GM21381 (cell line): Measurements from ENCODE around the gene FAM193A.
A peak's percentile ranks its signal among the peaks of the same experiment; 100 is the strongest.
"Not testable (repeated sequence)": the region's sequence is repeated elsewhere in the genome, so short reads cannot be mapped to it uniquely, and the experiment has no call there.

Experiments
- ATAC-seq: cut with Tn5 transposase; IDR thresholded peaks from one replicate; pipeline ENCODE4 v1.9.1; 2021; ENCODE audit warnings: mild to moderate bottlenecking, moderate library complexity; ENCODE audit not compliant: unreplicated experiment

FAM193A gene

DNA sequence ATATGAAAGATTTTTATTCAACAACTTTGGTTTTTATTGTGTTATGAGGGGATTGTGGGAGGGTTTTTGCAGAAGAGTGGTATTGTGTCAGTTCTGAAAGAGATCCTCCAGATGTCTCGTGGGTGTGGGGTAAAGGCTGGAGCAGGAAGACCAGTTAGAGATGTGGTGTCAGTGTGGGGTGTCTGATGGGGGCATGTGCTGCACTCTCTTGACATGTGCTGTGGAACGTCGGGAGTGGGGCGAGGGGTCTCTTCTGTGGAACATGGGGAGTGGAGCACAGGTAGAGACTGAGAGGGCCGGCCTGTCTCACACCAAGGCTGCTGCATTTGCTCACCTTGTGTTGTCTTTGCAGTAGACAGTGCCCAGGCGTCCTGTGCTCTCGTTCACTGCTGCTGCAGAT, 37.6 kb downstream of the FAM193A start:
- ATAC-seq = no peak

DNA sequence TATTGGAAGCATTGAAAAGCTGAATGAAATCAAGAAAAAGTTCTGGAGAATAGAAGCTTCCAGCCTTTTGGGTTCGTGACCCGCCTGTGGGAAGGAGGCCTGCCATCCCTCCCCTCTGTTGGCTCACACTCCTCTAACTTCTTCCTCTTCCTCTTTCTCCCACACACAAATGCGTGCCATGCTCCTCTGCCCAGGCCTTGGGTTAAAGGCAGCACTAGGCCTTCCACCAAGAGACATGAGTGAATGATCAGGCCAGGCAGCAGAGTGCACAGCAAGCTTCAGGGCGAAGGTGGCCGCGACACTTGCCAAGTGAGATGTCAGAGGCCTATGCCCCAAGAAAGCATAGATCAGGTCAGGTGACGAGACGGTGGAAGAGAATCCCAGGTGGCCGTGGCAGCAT, 38.4 kb downstream of the FAM193A start:
- no peak for ATAC-seq

DNA sequence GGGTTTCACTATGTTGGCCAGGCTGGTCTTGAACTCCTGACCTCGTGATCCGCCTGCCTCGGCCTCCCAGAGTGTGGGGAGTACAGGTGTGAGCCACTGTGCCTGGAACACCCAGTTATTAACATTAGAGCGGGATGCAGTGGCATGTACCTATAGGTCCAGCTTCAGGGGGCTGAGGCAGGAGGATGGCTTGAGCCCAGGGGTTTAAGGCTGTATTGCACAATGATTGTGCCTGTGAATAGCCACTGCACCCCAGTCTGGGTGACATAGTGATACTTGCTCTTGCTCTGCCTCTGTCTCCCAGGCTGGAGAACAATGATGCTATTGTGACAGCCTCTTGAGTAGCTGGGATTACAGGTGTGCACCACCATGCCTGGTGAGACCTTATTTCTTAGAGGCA, 39.8 kb downstream of the FAM193A start:
- no peak for ATAC-seq

DNA sequence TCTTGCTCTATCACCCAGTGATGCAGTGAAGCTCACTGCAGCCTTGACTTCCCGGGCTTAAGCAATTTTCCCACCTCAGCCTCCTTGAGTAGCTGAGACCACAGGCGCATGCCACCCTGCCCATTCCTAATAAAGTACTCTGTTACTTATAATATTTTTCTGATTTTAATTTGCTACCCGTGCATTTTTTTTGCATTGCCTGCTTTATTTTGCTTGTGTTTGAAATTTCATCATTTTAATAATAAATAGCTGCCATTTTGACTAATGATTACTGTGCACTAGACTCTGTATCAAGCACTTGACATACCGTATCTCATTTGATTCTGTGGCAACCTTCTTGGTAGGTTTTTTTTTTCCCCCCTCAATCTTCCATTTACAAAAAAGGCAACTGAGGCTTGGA, 41.7 kb downstream of the FAM193A start:
- no peak for ATAC-seq

DNA sequence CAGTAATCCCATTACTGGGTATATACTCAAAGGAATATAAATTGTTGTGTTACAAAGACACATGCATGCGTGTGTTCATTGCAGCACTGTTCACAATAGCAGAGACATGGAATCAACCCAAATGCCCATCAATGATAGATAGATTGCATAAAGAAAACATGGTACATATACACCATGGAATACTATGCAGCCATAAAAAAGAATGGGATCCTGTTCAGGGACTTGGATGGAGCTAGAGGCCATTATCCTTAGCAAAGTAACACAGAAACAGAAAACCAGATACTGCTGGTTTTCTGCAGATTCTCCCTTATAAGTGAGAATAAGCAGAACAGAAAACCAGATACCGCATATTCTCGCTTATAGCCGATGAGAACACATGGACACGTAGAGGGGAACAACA, 43.5 kb downstream of the FAM193A start:
- no peak for ATAC-seq

DNA sequence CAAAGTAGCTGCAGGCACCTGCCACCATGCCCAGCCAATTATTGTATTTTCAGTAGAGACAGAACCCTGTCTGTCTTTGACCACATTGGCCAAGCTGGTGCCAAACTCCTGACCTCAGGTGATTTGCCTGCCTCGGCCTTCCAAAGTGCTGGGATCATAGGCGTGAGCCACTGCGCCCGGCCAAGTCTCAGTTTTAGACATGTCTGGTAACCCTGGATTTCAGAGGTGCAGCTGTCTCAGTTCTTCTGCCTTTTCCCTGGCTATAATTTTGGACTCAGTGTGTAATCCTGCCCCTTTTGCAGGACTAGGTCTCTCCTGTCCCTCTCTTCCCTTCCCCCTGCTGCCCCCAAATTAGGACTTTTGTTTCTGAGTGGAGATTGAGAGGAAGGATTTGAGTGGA, 46.6 kb downstream of the FAM193A start:
- ATAC-seq = no peak

DNA sequence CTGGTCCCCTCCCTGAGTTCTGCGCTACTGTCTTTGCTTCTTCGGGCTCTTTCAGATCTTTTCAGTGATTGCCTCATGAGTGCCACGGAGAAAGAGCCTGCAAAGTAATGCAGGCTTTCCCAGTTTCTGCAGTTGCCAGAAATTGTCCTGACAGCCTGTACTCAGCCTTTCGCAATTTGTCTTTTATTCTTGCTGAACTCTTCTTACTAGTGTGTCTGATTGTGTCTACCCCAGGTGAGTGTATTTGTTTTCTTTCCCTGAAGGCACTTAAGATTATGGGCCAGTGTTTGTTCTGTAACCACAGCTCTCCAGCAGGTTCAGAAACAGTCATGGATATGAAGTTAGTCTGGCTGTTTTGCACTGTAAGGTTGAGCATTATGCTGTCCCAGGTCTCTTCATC, 47.1 kb downstream of the FAM193A start:
- no peak for ATAC-seq

DNA sequence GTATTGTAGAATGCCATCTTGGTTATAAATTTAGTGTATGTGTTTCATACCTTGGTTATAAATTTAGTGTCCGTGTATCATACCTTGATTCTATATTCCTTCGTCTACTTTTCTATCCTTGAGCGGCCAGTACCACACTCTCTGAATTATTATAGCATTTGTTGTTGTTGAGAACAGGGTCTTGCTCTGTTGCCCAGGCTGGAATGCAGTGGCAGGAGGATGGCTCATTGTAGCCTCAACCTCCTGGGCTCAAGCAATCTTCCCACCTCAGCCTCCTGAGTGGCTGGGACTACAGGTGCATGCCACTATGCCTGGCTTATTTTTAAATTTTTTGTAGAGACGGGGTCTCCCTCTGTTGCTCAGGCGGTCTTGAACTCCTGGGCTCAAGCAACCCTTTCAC, 50.1 kb downstream of the FAM193A start:
- no peak for ATAC-seq

DNA sequence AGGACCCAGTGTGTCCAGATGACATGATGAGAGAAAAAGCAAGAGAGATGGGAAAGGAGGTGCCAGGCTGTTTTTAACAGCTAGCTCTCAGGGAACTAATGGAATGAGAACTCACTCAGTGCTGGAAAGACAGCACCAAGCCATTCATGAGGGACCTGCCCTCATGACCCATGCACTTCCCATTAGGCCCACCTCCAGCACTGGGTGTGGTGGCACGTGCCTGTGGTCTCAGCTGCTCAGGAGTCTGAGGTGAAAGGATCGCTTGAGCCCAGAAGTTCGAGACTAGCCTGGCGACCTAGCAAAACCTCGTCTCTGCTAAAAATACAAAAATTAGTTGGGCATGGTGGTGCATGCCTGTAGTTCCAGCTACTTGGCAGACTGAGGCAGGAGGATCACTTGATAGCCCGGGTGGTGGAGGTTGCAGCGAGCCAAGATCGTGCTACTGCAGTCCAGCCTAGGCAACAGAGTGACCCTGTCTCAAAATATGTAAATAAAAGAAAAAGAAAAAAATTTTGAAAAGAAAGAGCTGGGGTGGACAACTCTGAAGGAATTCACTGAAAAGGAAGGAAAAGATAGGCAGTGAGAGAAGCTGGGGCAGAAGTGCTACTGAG, 50.9 kb downstream of the FAM193A start:
- no peak for ATAC-seq

DNA sequence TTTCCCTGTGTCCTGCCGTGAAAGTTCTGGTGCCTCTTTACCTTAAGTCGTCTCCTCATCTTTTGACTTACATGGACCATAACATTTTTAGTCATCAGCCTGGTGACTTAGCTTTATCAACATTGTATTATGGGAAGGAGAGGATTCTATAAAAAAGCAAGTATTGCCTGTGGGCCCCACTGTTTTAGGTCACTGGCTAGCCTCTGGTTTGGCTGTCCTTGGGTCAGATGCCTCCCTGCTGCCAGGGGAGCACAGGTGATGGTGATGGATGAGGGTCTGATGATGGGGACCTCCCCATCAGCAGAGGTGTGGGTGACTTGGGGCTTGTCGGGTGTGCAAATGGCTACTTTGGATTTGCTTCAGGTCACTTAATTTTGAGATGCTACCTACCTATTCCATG, 51.8 kb downstream of the FAM193A start:
- no peak for ATAC-seq

DNA sequence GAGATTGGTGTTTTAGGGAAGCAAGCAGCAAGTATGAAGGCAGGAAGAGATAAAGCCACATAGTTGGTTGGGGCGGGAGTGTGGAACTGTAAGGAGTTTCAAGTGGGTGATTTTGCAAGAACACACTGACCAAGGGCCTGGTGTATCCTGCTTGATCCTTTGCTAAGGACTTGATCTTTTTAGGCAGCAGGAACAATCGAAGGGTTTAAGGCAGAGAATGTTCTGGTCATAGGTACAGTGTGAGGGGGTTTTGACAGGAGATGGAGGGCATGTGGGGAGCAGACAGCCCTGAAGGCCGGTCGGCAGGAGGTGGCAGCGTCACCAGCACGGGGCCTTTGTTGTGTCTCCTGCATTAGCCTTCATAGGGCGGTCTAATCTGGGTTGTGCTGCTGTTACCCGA, 54.7 kb downstream of the FAM193A start:
- no peak for ATAC-seq

DNA sequence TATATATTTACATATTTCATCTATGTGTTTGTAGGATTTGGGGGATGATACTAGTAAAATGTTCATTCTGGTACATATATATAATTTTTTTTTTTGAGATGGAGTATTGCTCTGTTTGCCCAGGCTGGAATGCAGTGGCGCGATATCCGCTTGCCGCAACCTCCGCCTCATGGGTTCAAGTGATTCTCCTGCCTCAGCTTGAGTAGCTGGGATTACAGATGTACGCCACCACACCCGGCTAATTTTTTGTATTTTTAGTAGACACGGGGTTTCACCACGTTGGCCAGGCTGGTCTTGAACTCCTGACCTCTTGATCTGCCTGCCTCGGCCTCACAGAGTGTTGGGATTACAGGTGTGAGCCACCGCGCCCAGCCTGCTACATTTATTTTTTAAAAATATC, 55.6 kb downstream of the FAM193A start:
- ATAC-seq = not testable (repeated sequence)

DNA sequence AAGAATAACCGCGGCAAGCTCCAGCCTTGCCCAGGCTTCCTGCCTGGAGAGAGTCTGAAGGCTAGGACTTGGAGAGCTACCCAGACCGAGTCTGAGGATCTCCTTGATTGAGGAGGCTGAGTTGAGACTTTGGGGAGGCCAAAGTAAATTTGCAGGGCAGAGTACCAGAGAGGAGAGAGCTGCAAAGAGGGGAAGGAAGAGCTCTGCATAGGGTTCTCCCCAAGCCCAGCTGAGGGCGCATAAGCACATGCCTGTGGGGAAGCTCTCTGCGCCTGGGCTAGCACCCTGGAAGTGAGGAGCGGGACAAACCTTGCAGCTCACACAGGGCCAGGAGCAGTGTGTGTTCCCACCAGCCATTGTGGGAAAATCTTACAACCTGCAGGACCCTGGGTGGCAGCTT, 56.1 kb downstream of the FAM193A start:
- ATAC-seq = no peak

DNA sequence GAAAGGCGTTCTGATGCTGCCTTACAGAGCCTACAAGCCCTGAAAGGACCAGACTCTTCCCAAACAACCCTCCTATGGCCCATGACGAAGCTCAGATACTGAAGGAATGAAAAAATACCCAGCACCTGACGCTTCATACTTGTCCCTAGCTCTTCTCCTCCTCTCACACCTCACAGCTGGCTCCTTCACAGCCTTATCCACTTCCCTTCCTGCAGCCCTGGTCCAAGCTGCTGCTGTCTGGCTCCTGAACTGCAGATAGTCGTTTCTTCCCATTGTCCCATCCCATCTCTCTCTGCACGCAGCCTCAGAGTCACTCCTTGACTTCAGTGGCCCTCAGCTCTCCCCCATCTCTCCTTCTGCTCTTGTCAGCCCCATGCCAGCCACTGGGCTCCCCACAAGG, 56.6 kb downstream of the FAM193A start:
- ATAC-seq = no peak

DNA sequence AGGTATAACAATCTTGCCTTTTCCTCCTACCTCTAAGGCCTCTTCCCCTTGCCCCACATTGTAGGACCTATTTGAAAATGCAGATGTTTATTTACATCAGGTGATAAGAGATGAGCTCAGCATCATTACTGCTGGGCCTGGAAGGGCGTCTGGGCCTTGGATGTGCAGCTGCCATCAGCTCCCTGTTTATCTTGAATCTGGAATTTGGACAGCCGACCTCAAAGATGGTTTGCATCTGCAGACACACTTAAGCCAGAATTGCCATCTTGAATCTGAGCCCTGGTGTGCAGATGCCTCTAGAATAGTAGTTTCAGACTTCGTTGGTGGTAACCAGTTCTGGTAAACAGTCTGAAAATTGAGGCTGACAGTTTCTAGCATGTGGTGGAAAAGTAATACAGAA, 59.0 kb downstream of the FAM193A start:
- ATAC-seq = no peak

DNA sequence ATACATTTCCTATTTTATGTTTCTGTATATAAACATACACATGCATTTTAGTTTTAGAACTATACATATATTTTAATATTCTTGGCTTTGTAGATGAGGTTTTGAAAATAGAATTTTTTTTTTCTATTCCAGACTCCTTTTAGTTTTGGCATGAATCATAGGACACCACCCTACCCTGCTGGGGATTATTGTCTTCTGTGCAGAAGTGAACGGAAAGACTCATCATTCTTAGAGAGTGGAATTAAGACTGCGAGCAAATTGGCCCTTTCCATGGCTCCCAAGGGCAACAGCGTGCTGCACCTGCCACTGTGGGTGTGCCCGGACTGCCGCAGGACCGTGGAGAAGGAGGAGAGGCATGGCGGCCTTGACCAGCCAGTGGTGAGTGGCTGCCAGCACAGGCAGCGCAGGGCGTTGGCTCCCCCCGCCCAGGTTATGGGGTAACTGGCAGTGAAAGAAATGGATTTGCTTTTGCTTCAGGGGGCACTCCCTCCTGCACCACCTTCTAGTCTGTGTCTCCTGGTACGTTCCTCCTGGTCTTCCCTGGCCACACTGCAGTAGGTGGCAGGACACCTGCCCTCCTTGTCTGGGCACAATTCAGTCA, 59.6 kb downstream of the FAM193A start:
- no peak for ATAC-seq

DNA sequence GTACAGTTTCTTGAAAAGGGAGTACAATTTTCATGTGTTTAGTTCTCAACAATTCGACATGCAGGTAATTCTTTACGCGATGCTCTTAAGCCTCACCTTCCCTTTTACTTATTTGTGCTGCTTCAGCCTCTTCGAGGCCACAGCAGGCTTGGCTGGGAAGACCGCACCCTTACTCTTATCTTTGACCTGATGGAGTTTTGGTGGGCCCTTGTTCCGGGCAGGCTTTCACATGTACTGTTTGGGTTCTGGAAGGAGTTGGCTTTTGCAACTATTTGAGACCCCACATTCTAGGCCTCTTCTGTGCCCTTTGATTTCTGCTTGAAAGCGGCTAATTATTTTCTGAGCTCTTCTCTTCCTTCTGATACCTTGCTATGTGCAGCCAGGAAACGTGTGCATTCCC, 60.2 kb downstream of the FAM193A start:
- ATAC-seq = no peak

DNA sequence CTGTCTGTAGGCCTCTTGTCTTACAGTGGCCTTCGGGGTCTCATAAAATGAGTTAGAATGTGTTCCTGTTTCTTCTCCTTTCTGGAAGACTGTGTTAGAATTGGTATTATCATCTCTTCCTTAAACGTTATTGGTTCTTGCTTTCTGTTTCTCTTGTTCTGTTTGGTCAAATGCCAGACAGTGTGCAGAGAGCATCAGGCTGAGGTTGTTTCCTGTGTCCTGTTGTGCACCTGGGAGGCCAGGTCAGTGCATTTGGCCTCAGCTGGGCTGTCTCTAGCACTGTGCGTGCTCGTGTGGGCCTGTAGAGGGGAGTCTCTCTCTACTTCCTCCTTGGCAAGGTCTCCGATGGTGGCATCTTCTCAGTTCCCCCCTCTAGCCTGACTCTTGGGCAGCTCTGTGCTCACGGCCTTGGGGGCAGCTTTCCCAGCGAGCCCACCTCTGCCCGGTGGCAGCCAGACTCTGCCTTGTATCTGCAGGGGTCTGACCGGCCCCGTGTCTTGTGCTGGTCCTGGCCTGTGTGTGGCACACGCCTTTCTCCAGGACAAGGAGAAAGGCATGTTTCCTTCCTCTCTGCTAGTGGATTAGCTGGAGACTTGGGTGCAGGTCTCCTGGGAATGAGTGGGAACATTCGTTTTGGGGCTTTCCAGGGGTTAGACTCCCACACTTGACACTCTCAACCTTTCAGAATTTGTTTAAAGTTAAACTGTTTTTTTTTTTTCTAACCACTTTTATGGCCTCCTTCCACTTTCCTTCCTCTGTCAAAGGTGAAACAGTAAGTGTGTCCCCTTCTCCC, 62.3 kb downstream of the FAM193A start:
- peak; percentile 80 for ATAC-seq

DNA sequence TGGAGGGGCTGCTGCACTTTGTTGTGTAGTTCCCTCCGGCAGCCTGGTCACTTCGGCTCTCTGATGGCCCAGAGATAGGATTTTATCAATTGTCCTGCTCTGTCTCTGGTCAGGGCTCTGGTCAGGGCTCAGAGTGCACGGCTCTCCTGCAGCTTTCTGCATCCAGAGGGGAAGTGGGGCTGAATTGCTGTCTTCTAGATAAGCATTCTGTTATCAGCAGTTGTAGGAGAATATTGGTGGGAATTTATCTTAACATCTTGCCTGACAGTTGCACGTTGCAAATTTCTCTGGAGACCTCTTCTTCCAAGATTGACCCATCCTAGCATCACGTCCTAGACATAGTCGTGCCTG, 62.8 kb downstream of the FAM193A start:
- no peak for ATAC-seq

DNA sequence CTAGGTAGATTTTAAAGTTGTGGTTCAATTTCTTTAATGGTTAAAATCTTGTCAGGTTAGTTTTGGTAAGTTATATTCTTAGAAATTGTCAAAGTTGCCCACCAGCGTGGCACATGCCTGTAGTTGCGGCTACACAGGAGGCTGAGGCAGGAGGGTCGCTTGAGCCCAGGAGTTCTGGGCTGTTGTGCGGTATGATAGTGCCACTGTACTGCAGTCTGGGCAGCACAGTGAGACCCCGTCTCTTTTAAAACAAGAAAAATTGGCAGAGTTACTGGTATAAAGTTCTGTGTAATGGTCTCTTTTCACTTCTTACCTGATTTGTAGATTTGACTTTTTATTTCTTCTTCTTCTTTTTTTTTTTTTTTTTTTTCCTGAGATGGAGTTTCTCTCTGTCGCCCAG, 64.4 kb downstream of the FAM193A start:
- ATAC-seq = no peak

DNA sequence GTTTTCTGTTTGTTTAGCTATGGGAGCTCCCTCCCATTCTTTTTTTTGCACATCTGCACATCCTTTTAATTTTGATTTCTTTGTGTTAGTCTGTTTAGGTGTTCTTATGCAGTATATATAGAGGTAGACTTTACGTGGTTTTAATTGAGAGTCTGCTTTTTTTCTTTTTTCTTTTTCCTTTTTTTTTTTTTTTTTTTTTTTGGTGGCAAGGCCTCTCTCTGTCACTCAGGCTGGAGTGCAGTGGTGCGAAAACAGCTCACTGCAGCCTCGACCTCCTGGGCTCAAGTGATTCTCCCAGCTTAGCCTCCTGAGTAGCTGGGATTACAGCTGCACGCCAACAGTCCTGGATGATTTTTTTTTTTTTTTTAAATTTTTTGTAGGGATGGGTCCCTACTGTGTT, 68.2 kb downstream of the FAM193A start:
- ATAC-seq = no peak

DNA sequence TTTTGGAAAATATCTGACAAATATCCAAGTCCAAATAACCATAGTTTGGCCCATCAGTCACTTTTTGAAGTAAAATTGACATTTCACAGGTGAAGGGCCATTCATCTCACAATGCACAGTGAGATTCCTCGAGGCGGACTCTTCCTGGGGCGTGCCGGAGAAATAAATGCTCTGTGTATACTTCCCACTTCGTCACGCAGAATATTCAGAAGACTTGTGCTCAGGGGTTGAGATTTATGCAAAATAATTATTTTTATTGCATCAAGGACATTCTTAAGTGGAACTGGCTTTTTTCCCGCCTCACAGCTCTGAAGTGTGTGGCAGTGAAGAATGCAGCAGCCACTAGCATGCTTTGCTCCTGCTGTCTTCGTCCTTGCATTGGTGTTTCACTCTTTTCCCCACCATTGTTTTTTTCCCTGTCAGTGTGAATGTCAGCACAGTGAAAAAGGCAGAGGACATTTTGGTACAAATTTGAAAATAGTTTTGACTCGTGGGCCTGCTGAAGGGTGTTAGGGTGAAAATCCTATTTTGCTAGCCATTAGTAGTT, 70.6 kb downstream of the FAM193A start:
- ATAC-seq = no peak
